Stimulated activated naive CD8-positive, alpha-beta T cell treated with anti-CD3 and anti-CD28 coated beads, Interleukin-15, amount 100 ng/mL, for 72 hours (primary cell): ENCODE measurements around the gene ZKSCAN1.
"Not testable (repeated sequence)": the region's sequence is repeated elsewhere in the genome, so short reads cannot be mapped to it uniquely, and the experiment has no call there.

ENCODE experiments used
- ATAC-seq: fragments of 150-1000 bp; cut with Tn5 transposase; 2 replicates; pipeline ENCODE4 v1.10.0; 2021; ENCODE audit warnings: mild to moderate bottlenecking, moderate library complexity
- DNase-seq, 2 donors: peaks; one replicate each; pipeline ENCODE4 v3.0.0; 2021 to 2022
- H3K27ac Mint-ChIP-seq, 2 donors: one replicate each; pipeline ENCODE4 v1.8.0; 2022; ENCODE audit warnings: mild to moderate bottlenecking in 2 of 2, mixed read lengths in 2 of 2, moderate library complexity in 2 of 2
- H3K27me3 Mint-ChIP-seq: one replicate; pipeline ENCODE4 v1.8.0; 2022; ENCODE audit warnings: mixed read lengths
- H3K4me1 Mint-ChIP-seq: one replicate; pipeline ENCODE4 v1.8.0; 2022; ENCODE audit warnings: mild to moderate bottlenecking, mixed read lengths
- H3K4me3 Mint-ChIP-seq, 2 donors: one replicate each; pipeline ENCODE4 v1.8.0; 2022; ENCODE audit warnings: mild to moderate bottlenecking in 2 of 2, mixed read lengths in 2 of 2, moderate library complexity in 1 of 2
- H3K9me3 Mint-ChIP-seq, 2 donors: one replicate each; pipeline ENCODE4 v1.8.0; 2022; ENCODE audit warnings: mixed read lengths in 2 of 2

Gene ZKSCAN1

DNA sequence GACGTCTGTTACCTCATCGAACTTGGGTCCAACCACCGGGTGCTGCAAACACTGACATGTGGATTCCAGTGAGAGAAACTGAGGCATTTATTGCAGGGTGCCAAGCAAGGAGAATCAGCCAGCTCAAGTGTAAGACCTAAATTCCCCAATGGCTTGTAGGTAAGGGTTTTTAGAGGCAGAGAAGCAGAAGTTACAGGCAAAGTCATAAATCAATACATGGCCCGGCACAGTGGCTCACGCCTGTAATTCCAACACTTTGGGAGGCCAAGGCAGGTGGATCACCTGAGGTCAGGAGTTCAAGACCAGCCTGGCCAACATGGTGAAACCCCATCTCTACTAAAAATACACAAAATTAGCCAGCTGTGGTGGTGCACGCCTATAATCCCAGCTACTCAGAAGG, 23.9 kb upstream of the ZKSCAN1 start:
- not testable (repeated sequence) for ATAC-seq, H3K4me3 Mint-ChIP-seq, H3K27ac Mint-ChIP-seq, H3K4me1 Mint-ChIP-seq, H3K9me3 Mint-ChIP-seq, H3K27me3 Mint-ChIP-seq, DNase-seq

DNA sequence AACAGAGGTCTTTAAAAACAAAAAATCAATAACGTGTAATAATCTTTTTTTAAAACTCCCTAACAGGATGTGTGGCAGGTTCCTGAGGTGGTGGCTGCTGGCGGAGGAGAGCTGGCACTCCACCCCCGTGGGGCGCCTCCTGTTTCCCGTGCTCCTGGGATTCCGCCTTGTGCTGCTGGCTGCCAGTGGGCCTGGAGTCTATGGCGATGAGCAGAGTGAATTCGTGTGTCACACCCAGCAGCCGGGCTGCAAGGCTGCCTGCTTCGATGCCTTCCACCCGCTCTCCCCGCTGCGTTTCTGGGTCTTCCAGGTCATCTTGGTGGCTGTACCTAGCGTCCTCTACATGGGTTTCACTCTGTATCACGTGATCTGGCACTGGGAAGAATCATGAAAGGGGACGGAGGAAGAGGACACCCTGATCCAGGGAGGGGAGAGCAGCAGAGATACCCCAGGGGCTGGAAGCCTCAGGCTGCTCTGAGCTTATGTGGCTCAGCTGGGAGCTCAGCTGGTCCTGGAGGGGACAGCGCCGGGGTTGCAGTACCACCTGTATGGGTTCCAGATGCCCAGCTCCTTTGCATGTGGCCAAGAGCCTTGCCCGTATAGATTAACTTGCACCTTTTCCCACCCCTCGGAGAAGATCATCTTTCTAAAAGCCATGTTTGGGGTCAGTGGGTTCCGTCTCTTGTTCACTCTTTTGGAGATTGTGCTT, 22.9 kb upstream of the ZKSCAN1 start:
- H3K9me3 Mint-ChIP-seq, result peaks cover 0 to 5% of the 10 kb centered on the region in 2 donors
- H3K4me1 Mint-ChIP-seq, result peaks cover 13% of the 10 kb centered on the region
- no peak for DNase-seq
- peak overlapping the region in 1 of 2 donors; percentile 59 for H3K27ac Mint-ChIP-seq
- H3K27me3 Mint-ChIP-seq, result peaks cover 7% of the 10 kb centered on the region
- H3K4me3 Mint-ChIP-seq, result no peak overlapping the region
- ATAC-seq, result no peak

DNA sequence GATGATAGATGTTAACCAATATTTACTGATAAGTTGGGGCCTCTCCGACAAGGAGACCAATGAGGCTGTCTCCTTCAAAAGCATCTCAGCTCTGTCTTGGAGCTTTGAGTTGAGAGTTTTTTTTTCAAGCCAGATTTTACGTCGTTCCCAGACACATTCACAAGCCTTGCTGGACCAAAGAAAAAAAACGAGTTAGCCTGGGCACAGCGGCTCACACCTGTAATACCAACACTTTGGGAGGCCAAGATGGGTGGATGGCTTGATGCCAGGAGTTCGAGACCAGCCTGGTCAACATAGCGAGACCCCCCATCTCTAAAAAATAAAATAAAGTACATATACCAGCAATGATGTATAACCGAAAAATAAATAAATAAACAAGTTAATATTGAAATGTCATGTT, 20.6 kb upstream of the ZKSCAN1 start:
- Mint-ChIP-seq H3K4me3 (no peak overlapping the region), H3K4me1 (peaks cover 22% of the 10 kb centered on the region), H3K9me3 (peaks cover 0 to 6% of the 10 kb centered on the region in 2 donors), H3K27ac (no peak overlapping the region), H3K27me3 (peaks cover 7% of the 10 kb centered on the region)
- no peak for ATAC-seq
- DNase-seq, result no peak

DNA sequence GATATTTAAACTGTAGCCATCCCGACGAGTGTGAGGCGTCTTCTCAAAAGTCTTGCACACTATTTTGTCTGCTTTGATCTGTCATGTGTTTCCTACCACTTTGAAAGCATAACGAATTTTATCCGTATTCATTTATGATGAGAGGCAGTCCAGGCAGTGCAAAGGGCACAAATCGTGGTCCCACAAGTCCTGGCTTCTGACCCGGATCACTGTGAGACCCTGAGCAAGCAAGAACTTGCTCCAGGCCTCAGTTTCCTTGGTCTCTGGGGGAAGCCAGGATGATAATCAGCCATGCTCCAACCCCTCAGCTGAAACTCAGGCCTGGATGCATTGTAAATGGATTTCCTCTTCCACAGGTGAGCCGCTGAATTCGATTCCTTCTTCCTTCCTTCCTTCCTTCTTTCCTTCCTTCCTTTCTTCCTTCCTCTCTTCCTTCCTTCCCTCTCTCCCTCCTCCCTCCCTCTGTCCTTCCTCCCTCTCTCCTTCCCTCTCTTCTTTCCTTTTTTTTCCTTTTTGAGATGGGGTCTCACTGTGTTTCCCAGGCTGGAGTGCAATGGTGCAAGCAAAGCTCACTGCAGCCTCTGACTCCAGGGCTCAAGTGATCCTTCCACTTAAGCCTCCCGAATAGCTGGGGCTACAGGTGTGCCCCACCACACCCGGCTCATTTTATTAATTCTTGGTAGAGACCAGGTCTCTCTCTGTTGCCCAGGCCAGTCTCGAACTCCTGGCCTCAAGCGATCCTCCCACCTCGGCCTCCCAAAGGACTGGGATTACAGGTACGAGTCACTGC, 18.4 kb upstream of the ZKSCAN1 start:
- peaks cover 0 to 6% of the 10 kb centered on the region in 2 donors for H3K9me3 Mint-ChIP-seq
- DNase-seq, result no peak
- peak overlapping the region; percentile 97 for H3K27ac Mint-ChIP-seq
- H3K27me3 Mint-ChIP-seq, result peaks cover 7% of the 10 kb centered on the region
- ATAC-seq, result no peak
- peak overlapping the region; percentile 85 to 90 for H3K4me3 Mint-ChIP-seq
- peaks cover 19% of the 10 kb centered on the region for H3K4me1 Mint-ChIP-seq

DNA sequence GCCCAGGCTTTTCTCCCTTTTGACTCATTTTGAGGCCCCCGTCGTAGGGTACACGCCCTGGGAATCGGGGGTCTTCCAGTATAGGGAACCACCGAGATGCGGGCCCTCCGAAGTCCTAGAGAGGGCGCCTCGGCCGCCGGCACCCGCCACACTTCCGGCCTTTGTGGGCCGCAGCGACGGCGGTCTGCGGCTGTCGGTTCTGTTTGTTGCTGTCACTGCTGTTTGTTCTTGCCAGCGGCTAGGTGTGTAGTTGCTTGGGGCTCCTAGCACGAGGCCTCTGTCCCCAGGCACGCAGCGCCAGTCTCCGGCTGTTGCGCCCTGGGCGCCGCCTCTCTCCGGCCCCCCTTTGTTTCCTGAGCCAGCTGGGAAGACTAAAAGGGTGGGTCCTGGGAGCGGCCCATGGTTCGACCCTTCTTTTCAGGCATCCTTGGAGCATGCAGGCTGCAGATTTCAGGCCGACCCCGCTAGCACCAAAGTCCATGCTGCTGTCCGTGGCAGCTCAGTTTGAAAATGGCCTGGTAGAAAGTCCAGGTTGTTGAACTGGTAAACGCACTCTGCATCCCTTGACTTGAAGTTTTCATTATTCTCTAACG, 17.8 kb upstream of the ZKSCAN1 start:
- DNase-seq, result peak; percentile 80 to 87
- H3K27me3 Mint-ChIP-seq, result peaks cover 3% of the 10 kb centered on the region
- peaks cover 19% of the 10 kb centered on the region for H3K4me1 Mint-ChIP-seq
- peak overlapping the region; percentile 85 to 90 for H3K4me3 Mint-ChIP-seq
- peak overlapping the region; percentile 97 for H3K27ac Mint-ChIP-seq
- peak; percentile 99 for ATAC-seq
- H3K9me3 Mint-ChIP-seq, result peaks cover 0 to 6% of the 10 kb centered on the region in 2 donors

DNA sequence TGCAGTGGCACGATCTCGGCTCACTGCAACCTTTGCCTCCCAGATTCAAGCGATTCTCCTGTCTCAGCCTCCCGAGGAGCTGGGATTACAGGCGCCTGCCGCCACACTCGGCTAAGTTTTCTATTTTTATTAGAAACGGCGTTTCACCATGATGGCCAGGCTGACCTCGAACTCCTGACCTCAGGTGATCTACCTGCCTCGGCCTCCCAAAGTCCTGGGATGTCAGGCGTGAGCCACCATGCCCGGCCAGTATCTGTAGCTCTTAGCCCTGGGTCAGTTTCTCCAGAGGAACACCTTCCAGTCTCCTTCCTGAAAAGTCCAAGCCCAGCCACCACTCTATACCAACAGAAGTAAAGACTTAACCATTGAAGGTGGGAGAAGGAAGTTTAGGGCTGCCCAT, 15.2 kb upstream of the ZKSCAN1 start:
- DNase-seq, result no peak
- peaks cover 0 to 6% of the 10 kb centered on the region in 2 donors for H3K9me3 Mint-ChIP-seq
- peaks cover 19% of the 10 kb centered on the region for H3K4me1 Mint-ChIP-seq
- no peak for ATAC-seq
- H3K4me3 Mint-ChIP-seq, result no peak overlapping the region
- no peaks in the 10 kb centered on the region for H3K27me3 Mint-ChIP-seq
- H3K27ac Mint-ChIP-seq, result no peak overlapping the region

DNA sequence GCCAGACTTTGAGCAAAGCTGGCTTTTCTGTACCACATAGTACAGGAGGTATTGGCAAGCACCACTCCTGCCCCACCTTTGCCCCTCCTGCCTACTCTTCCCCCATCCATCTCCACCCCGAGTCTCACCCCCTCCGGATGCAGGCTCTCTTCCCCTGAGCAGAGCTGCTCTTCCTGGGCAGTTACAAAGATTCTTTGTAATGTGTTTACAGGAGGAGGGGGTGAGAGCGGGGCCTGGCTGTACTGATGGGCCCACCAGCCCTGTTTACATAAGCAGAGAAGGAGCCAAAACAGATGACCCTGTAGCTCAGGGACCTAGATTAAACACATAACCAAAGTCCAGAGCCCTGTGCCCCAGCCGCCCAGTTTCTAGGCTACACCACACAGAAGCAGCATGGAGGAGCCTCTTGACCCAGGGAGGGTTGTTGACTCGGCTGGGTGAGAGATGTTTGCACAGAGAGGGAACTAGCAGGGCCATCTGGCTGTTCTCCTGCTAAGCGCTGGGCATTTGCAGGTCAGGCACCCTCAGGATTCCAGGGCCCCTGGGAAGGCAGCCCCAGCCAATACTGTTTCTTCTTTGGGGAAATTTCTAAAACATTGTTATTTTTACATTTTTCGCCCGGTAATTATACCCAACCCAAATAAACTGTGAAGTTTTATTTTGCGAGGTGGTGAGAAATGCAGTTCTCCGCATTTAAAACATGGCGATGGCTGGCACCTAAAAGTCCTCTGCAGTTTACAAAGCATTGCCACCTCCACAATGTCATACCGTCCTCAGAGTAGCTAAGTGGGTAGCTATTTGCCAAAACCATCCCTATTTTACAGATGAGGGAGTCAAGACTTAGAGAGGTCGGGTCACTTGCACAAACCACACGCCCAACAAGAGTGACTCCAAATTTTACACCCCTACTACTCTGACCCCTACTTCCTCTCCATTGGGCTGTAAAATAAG, 11.4 kb upstream of the ZKSCAN1 start:
- Mint-ChIP-seq H3K9me3 (no peaks in the 10 kb centered on the region), H3K4me3 (no peak overlapping the region), H3K27me3 (no peaks in the 10 kb centered on the region), H3K27ac (peak overlapping the region in 1 of 2 donors; percentile 38), H3K4me1 (no peaks in the 10 kb centered on the region)
- ATAC-seq (no peak), DNase-seq (no peak)

DNA sequence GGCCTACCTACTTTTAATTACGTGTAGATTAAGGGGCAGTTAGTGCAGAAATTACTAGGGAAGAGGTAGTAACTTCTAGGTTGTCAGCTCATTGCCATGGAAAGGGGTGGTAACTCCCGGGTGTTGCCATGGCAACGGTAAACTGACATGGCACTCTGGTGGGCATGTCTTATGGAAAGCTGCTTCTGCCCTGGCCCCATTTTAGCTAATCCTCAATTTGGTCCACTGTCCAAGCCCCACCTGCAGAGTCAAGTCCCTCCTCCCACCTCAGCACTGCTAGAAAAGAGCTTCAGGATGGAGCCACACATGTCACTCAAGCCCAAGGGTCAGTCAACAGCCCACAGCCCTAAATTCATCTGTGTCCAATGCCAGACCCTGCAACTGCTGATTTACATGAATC, 7.5 kb upstream of the ZKSCAN1 start:
- Mint-ChIP-seq H3K27me3 (no peaks in the 10 kb centered on the region), H3K27ac (no peak overlapping the region), H3K4me3 (no peak overlapping the region), H3K4me1 (peaks cover 2% of the 10 kb centered on the region), H3K9me3 (no peaks in the 10 kb centered on the region)
- DNase-seq, result no peak
- ATAC-seq, result no peak

DNA sequence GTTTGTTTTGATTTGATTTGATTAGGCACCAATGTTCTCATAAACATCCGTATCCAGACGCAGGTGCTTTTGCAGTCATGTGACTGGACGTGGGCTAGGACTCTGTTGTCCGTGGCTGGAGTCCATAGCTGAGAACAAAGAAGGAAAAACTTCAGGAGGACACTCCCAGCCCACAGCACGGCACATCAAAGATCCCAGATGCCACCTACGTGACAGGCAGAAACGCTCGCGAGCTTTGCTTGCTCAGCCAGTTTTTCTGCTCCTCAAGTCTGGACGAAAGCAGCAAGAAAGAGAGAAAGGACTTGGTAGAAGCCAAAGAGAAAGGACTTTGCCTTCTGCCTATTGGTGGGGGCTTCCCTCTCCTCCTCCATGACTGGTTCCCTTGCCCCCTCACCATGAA, 6.9 kb upstream of the ZKSCAN1 start:
- ATAC-seq (no peak), DNase-seq (no peak)
- no peaks in the 10 kb centered on the region for H3K27me3 Mint-ChIP-seq
- no peak overlapping the region for H3K27ac Mint-ChIP-seq
- H3K9me3 Mint-ChIP-seq, result no peaks in the 10 kb centered on the region
- no peak overlapping the region for H3K4me3 Mint-ChIP-seq
- peaks cover 8% of the 10 kb centered on the region for H3K4me1 Mint-ChIP-seq

DNA sequence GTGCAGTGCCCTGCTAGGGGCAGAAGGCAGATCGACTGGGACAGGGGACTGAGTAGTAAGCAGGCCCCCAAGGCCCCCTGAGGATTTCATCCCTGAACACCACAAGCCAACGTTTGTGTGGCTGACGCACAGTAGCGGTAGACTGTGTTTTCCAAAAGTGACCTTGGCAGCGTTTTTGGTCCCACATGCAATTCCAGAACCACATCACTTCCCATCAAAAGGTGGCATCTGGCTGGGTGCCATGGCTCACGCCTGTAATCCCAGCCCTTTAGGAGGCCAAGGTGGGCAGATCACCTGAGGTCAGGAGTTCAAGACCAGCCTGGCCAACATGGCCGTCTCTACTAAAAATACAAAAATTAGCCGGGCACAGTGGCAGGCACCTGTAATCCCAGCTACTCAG, 5.4 kb upstream of the ZKSCAN1 start:
- not testable (repeated sequence) for H3K4me3 Mint-ChIP-seq, H3K9me3 Mint-ChIP-seq, H3K27me3 Mint-ChIP-seq, ATAC-seq, DNase-seq, H3K27ac Mint-ChIP-seq
- H3K4me1 Mint-ChIP-seq, result peaks cover 13% of the 10 kb centered on the region

DNA sequence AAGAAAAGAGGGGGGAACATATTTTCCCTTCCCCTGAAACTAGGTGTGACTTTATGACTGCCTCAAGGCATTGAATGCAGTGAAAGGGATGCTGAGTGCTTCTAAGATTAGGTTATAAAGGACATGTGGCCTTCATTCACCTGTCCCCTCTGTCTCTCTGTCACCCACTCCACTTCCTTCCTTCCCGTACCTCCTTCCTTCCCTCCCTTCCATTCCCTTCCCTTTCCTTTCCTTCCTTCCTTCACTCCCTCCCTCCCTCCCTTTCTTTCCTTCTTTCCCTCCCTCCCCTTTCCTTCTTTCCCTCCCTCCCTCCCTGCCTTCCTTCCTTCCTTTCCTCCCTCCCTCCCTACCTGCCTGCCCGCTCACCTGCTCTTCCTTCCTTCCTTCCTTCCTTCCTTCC, 4.5 kb upstream of the ZKSCAN1 start:
- DNase-seq (no peak), ATAC-seq (no peak)
- Mint-ChIP-seq H3K27ac (no peak overlapping the region), H3K4me1 (peaks cover 18% of the 10 kb centered on the region), H3K27me3 (no peaks in the 10 kb centered on the region), H3K4me3 (no peak overlapping the region), H3K9me3 (no peaks in the 10 kb centered on the region)

DNA sequence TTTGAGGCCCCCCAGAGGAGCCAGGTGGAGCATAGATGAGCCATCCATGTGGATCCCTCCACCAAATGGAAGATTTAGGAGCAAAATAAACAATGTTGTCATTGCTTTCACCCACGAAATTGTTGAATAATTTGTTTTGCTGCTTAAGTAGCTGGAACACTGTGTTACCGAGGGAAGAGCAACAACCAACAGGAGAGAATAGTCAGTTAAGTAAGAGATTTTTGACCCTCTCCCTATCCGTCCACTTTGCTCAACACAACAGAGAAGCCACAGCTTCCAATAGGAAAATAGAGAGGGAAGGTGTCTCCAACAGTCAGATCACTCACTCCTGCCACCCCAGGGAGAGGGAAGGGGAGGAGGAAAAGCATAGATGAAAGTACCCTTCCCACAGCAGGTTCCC, 3.9 kb upstream of the ZKSCAN1 start:
- Mint-ChIP-seq H3K27me3 (no peaks in the 10 kb centered on the region), H3K9me3 (no peaks in the 10 kb centered on the region), H3K4me1 (peaks cover 24% of the 10 kb centered on the region), H3K4me3 (no peak overlapping the region), H3K27ac (no peak overlapping the region)
- DNase-seq (no peak), ATAC-seq (no peak)

DNA sequence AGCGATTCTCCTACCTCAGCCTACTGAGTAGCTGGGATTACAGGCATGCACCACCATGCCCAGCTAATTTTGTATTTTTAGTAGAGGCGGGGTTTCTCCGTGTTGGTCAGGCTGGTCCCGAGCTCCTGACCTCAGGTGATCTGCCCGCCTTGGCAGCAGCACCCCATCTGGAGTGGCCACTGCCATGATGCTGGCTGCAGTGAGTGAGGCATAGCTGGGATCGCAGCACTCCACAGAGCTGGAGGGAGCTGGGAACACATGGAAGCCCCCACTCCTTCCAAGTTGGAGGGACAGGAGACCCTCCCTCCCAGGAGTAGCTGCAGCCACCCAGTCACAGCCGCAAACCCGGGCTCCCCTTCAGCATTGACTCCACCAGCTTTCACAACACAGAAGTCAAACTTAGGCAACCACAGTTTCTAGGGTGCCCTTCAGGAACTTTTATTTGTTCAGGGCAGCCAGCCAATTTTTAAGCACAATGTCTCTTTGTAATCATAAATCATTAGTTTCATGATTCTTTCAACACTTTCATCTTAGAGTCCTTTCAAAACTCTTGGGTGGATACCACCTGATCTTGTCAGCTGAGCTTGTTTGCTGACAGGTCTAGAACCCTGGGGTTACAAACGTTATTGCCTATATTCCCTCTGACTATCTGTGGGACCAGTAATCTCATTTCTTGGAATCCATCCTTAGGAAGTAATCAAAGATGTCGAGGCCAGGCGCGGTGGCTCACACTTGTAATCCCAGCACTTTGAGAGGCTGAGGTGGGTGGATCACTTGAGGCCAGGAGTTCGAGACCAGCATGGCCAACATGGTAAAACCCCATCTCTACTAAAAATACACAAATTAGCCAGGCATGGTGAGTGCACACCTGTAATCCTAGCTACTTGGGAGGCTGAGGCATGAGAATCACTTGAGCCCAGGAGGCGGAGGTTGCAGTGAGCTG, 2.7 kb upstream of the ZKSCAN1 start:
- H3K9me3 Mint-ChIP-seq, H3K27me3 Mint-ChIP-seq, DNase-seq, ATAC-seq, H3K4me3 Mint-ChIP-seq, H3K27ac Mint-ChIP-seq: not testable (repeated sequence)
- H3K4me1 Mint-ChIP-seq, result peaks cover 32% of the 10 kb centered on the region

DNA sequence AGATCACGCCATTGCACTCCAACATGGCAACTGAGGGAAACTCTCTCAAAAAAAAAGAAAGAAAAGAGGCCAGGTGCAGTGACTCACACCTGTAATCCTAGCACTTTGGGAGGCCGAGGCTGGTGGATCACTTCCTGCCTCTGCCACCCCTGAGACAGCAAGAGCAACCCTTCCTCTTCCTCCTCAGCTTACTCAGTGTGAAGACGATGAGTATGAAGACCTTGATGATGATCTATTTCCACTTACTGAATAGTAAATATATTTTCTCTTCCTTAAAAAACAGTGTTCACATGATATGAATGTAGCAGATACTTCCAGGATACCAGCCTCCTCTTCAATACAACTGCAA, 2.1 kb upstream of the ZKSCAN1 start:
- peak; percentile 52 for ATAC-seq
- Mint-ChIP-seq H3K9me3 (no peaks in the 10 kb centered on the region), H3K4me1 (peaks cover 38% of the 10 kb centered on the region), H3K4me3 (no peak overlapping the region), H3K27me3 (no peaks in the 10 kb centered on the region), H3K27ac (no peak overlapping the region)
- peak in 1 of 2 donors; percentile 40 for DNase-seq
